Retinal pigment epithelial cell (primary cell): Measurements from ENCODE around the gene GLT1D1.

ENCODE experiments used
- DNase-seq: peaks from one replicate; pipeline ENCODE4 v3.0.0-alpha.2; 2010; ENCODE audit warnings: low read depth
- H3K4me3 ChIP-seq: 2 replicates; pipeline ENCODE4 v1.5.1; 2011; ENCODE audit warnings: mild to moderate bottlenecking, low read length, control low read depth, moderate library complexity
- TF ChIP-seq, protein P1 (sequence below): conservative IDR thresholded peaks from 2 replicates; pipeline ENCODE4 v1.5.1; 2011; ENCODE audit warnings: low read depth, low read length, control low read depth, inconsistent platforms

GLT1D1 gene

DNA sequence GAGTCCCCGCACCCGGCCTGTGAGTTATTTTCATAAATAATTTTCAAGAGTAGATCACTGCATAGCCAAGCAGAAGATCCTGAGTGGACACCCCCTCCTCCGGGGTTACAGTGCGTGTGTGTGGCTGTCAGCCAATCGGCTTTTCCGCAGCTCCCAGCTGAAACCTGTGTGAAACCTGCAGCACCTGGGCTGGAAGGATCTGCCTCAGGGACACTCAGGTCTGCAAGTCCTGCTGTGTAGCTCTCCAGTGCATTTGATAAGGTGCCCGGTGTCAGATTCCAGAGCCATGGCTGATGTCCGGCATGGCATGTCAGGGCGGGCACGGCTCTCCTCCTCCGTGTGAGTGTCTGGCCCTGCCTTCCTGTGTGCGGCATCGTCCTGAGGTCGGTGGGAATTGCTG is 124.8 kb downstream of the GLT1D1 start:
- no peak overlapping the region for H3K4me3 ChIP-seq
- no peak for DNase-seq
- TF ChIP-seq, protein P1, sequence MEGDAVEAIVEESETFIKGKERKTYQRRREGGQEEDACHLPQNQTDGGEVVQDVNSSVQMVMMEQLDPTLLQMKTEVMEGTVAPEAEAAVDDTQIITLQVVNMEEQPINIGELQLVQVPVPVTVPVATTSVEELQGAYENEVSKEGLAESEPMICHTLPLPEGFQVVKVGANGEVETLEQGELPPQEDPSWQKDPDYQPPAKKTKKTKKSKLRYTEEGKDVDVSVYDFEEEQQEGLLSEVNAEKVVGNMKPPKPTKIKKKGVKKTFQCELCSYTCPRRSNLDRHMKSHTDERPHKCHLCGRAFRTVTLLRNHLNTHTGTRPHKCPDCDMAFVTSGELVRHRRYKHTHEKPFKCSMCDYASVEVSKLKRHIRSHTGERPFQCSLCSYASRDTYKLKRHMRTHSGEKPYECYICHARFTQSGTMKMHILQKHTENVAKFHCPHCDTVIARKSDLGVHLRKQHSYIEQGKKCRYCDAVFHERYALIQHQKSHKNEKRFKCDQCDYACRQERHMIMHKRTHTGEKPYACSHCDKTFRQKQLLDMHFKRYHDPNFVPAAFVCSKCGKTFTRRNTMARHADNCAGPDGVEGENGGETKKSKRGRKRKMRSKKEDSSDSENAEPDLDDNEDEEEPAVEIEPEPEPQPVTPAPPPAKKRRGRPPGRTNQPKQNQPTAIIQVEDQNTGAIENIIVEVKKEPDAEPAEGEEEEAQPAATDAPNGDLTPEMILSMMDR, result no peak

DNA sequence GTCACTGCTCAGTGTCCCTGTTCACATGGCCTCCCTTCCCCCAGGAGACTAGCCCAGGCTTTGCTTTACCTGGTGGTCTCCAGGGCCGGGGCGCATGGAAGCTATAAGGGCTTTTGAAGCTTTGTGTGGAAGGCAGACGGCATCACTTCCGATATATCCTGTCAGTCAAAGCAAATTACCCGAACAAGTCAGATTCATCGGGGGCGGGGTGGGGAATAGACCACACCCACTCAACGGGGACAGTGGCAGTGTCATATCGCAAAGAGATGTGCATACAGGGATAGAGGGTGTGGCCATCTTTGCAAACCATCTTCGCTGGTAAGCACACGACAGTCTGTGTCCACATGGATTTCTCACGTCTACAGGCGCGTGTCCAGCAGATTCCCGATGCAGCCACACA is 127.3 kb downstream of the GLT1D1 start:
- DNase-seq, result no peak
- TF ChIP-seq, protein P1, result no peak
- H3K4me3 ChIP-seq, result no peak overlapping the region

DNA sequence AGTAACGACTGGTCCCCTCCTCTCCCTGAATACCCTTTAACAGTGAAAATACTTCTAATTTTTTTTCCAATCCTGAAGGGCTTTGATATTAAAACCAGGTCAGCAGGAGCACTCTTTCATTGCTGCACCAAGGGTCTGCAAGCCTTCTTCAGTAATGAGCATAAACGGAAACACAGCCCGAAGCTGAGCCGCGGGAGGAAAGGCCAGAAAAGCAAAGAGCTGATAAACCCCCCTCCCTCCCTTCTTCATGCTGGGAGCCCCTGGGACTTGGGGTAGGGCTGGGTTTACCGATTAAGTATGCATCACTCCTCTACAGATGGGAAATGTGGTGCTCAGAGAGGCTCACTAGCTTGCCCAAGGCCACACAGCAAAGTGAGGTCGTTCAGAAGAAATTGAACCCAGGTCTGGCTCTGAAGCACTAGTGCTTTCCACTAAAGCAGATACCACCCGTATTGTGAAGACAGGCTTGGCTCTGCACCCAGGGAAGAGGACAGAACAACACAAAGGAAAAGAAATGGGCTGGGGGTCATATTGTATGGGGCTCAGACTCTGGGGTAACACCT is 128.8 kb downstream of the GLT1D1 start:
- H3K4me3 ChIP-seq, result no peak overlapping the region
- TF ChIP-seq, protein P1, result no peak
- DNase-seq, result no peak

DNA sequence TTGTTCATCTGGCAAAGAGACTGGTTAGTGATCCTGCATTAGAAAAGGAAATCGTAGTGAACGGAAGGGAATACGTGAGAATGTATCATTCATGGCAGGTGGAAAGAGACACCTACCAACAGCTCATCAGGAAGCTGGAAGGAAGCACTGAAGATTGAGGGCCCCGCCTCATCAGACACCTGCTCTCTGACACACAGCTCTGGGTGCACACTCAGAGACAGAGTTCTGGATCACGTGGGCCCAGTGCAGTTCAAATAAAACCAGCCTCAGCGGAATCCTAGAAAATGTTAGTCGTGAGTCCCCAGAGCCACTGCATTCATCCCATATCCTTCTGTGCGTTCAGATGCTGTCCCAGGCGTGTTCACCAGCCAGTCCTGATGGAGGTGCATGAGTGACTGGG is 129.7 kb downstream of the GLT1D1 start:
- TF ChIP-seq, protein P1, result no peak
- no peak overlapping the region for H3K4me3 ChIP-seq
- no peak for DNase-seq

DNA sequence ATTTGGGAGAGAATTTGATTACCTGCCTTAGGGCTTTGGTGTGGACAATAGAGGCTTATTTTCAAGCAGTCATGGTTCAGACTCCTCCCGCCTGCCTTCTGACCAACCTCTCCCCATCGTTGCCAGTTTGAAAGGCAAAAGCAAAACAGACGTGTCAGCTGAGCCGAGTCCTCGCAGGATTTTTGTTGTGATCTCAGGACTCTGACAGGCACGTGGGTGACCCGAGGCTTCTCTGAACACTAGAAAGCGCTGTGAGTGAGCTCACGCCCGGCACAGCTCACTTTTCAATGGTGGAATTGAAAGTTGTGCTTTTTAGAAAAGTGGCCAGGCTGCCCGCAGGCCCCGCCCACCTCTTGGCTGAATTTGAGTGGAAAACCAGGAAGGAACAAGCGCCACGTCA is 130.1 kb downstream of the GLT1D1 start:
- H3K4me3 ChIP-seq, result no peak overlapping the region
- no peak for DNase-seq
- TF ChIP-seq, protein P1, result no peak

DNA sequence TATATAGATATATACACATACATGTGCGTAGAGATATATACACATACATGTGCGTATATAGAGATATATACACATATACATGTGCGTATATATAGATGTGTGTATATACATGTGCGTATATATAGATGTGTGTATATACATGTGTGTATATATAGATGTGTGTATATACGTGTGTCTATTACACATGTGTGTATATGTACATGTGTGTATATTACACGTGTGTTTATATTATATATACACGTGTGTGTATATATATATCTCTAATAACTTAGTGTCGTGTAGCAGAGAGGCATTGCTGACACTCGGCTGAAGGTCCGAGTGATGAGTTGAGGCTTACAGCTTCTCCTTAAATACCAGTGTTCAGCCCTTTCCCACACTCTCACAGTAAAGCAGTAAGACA is 133.7 kb downstream of the GLT1D1 start:
- no peak overlapping the region for H3K4me3 ChIP-seq

DNA sequence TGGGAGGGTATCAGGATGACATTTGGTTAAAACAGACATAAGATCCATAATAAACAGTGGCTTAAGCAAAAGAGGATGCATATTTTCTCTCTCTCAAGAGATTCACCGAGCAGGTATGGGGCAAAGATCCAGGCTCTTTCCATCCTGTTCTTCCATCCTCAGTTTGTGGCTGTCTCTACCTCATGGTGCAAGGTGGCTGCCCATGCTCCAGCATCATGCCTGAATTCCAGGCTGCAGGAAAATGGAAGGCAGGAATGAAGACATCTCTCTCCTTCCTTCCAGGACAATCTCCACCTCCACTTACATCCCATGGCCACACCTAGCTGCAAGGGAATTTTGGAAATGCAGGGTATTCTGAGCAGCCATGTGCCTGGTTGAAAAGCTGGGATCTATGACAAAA is 136.0 kb downstream of the GLT1D1 start:
- TF ChIP-seq, protein P1, result no peak
- no peak for DNase-seq
- H3K4me3 ChIP-seq, result no peak overlapping the region

More for the DNA sequence above, 133.7 kb downstream of the GLT1D1 start:
- no peak for DNase-seq
- TF ChIP-seq, protein P1, result no peak
